PC-3 (cell line): ENCODE data around the gene GFY. TPM values are rescaled to one million over a fixed set of nuclear protein-coding genes. Genes with fewer than 3 reads are reported as not detected.

Experiments used
- ATAC-seq: fragments of 200-7000 bp; cut with Tn5 transposase; 2 replicates; pipeline ENCODE4 v1.9.1; 2020; ENCODE audit warnings: mild to moderate bottlenecking, moderate library complexity
- BruUV-seq: library from RNA; stranded (reverse); fragments of 400-500 nt; replicated peaks from 2 replicates; lab custom pipeline; 2021; lab: Mats Ljungman, UMichigan
- CTCF ChIA-PET: fragments of 300-600 bp; sonication (Branson Sonifier 250); formaldehyde crosslinking; loops from one replicate; lab custom pipeline; 2022; ENCODE audit warnings: antibody characterized with exemption; lab: Charles Lee
- POLR2A ChIA-PET: fragments of 300-600 bp; sonication (Branson Sonifier 250); formaldehyde crosslinking; loops from one replicate; lab custom pipeline; 2022; ENCODE audit warnings: antibody characterized with exemption; ENCODE audit not compliant: unreplicated experiment; lab: Charles Lee
- DNase-seq: peaks from one replicate; pipeline ENCODE4 v3.0.0-alpha.2; 2015
- H2AFZ ChIP-seq: fragments of 300-600 bp; sonication (generic); 2 replicates; pipeline ENCODE4 v1.6.0; 2016; ENCODE audit warnings: antibody characterized with exemption, low read length
- H3F3A ChIP-seq: fragments of 300-600 bp; sonication (generic); one replicate; pipeline ENCODE4 v1.6.0; 2017; ENCODE audit warnings: antibody characterized with exemption, low read length, control low read depth, mild to moderate bottlenecking; ENCODE audit not compliant: unreplicated experiment
- H3K27ac ChIP-seq: fragments of 300-600 bp; sonication (generic); 2 replicates; pipeline ENCODE4 v1.5.1; 2016; ENCODE audit warnings: mild to moderate bottlenecking, low read length
- H3K27me3 ChIP-seq: fragments of 300-600 bp; sonication (generic); 2 replicates; pipeline ENCODE4 v1.6.1; 2016; ENCODE audit warnings: low read length, mixed read lengths
- H3K36me3 ChIP-seq: fragments of 300-600 bp; sonication (generic); 2 replicates; pipeline ENCODE4 v1.6.1; 2016; ENCODE audit warnings: low read depth, mixed run types, low read length, mixed read lengths
- H3K4me1 ChIP-seq: fragments of 300-600 bp; sonication (generic); 2 replicates; pipeline ENCODE4 v1.5.1; 2016; ENCODE audit warnings: low read length; ENCODE audit not compliant: insufficient read depth
- H3K4me2 ChIP-seq: fragments of 300-600 bp; sonication (generic); 2 replicates; pipeline ENCODE4 v1.6.0; 2016; ENCODE audit warnings: low read length
- H3K4me3 ChIP-seq: fragments of 300-600 bp; sonication (generic); 2 replicates; pipeline ENCODE4 v1.5.1; 2016; ENCODE audit warnings: mild to moderate bottlenecking, low read length, mixed read lengths
- H3K79me2 ChIP-seq: fragments of 300-600 bp; sonication (generic); 2 replicates; pipeline ENCODE4 v1.6.1; 2017; ENCODE audit warnings: low read length, mixed read lengths
- H3K9ac ChIP-seq: fragments of 300-600 bp; sonication (generic); 2 replicates; pipeline ENCODE4 v1.6.0; 2016; ENCODE audit warnings: mild to moderate bottlenecking, low read length
- H3K9me2 ChIP-seq: fragments of 300-600 bp; sonication (generic); replicated peaks from 2 replicates; pipeline ENCODE4 v1.6.1; 2016; ENCODE audit warnings: mixed run types, low read length, mixed read lengths
- H3K9me3 ChIP-seq: fragments of 300-600 bp; sonication (generic); 2 replicates; pipeline ENCODE4 v1.6.1; 2016; ENCODE audit warnings: low read length, mixed read lengths
- H4K20me1 ChIP-seq: fragments of 300-600 bp; sonication (generic); 2 replicates; pipeline ENCODE4 v1.6.1; 2016; ENCODE audit warnings: low read length, mixed read lengths
- CTCF ChIP-seq: fragments of 300-600 bp; sonication (generic); conservative IDR thresholded peaks from 2 replicates; pipeline ENCODE4 v1.5.1; 2017; ENCODE audit warnings: antibody characterized with exemption, low read depth, mild to moderate bottlenecking, low read length
- EZH2 ChIP-seq: fragments of 300-600 bp; sonication (generic); IDR thresholded peaks from one replicate; pipeline ENCODE4 v1.6.1; 2017; ENCODE audit warnings: antibody characterized with exemption, mild to moderate bottlenecking, low read length; ENCODE audit not compliant: unreplicated experiment
- EZH2phosphoT487 ChIP-seq: fragments of 300-600 bp; sonication (generic); IDR thresholded peaks from 2 replicates; pipeline ENCODE4 v1.6.1; 2018; ENCODE audit warnings: mild to moderate bottlenecking, antibody characterized with exemption, low read length, borderline replicate concordance
- intact Hi-C: fragments of 100-400 bp; cut with micrococcal nuclease; formaldehyde crosslinking; loops from 2 replicates; pipeline ENCODE4 v1.9.0; 2023
- total RNA-seq: library from RNA; depleted of rRNA; stranded (reverse); fragments of >200 nt; gene quantifications from 2 replicates; pipeline ENCODE4 v1.2.3, GENCODE V29; 2014

GFY gene
- total RNA-seq, 1 experiment from 2014 or later, result not detected

DNA sequence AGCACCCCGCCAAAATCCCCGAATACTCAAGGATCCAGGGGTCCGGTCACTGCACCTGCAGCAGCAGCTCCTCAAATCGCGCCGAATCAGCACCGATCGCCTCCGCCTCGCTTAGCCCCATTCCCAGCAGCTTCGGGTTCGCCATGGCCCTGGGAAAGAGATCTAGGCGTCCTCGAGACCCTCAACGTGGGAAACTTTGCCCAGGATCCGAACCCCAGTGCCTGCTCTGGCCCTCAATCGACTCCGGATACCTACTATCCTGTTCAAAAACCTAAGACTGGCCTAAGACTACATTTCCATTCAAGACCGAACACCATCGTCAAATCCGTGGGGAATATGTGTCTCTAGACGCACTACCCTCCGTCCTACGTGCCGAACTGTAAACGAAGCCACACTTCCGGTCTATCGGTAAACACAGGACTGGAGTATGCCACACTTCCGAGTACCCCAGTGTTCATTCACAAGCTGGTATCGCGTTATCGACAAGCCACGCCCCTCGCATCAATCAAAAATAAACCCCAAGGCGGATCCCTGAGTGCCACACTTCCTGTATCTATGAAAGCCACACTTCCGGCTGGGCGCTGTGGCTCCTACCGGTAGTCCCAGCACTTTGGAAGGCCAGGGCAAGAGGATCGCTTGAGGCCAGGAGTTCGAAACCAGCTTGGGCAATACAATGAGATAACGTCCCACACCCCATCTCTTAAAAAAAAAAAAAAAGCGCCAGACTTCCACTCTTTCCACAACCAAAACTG lies 26.4 kb downstream of the GFY start, which contains the start of gene PIH1D1:
Gene PIH1D1 (minus strand): TSS at position 385 of the 752 bp plus-strand sequence. CDS start 240 bp downstream, at position 145.
- POLR2A ChIA-PET, result interaction anchor here (0.5 to 0.6 kb wide), 4 partner anchors 33 to 337 kb away, joined by 3 to 14 read pairs (median 12); partner anchors contain the start of gene TEAD2
- CTCF ChIA-PET, result interaction anchor here (0.6 kb wide), 2 partner anchors 90 to 95 kb away, joined by 4 to 8 read pairs; partner anchors contain the start of gene TEAD2
- no peaks in the 10 kb centered on the region for H4K20me1 ChIP-seq
- H3K27ac ChIP-seq, result peak within 1 kb of the TSS; percentile 11; the same call in 1 of the 2 replicates
- peaks cover 8% of the 10 kb centered on the region; the same call in 1 of the 2 replicates for H3K4me1 ChIP-seq
- H3K9me3 ChIP-seq, result no peaks in the 10 kb centered on the region
- H3K4me2 ChIP-seq, result peak within 1 kb of the TSS; percentile 88
- no peaks in the 10 kb centered on the region for H3K27me3 ChIP-seq
- H2AFZ ChIP-seq, result peak within 1 kb of the TSS; percentile 78
- BruUV-seq, result TSS peak; percentile 96
- TF ChIP-seq EZH2phosphoT487 (no peak), EZH2 (no peak), CTCF (no peak)
- H3K36me3 ChIP-seq, result peaks cover 3% of the 10 kb centered on the region; the same call in 1 of the 2 replicates
- DNase-seq (peak; percentile 100), ATAC-seq (peak; percentile 97)
- peak within 1 kb of the TSS; percentile 80 for H3K4me3 ChIP-seq
- no peaks in the 10 kb centered on the region for H3F3A ChIP-seq
- intact Hi-C loops, result loop anchor here (1.0 kb wide), 2 partner anchors 8 to 36 kb away; partner anchors contain the start of gene RPL13A
- H3K79me2 ChIP-seq, result peaks cover 18% of the 10 kb centered on the region
- H3K9ac ChIP-seq, result peak within 1 kb of the TSS; percentile 86
- H3K9me2 ChIP-seq, result no peaks in the 10 kb centered on the region

DNA sequence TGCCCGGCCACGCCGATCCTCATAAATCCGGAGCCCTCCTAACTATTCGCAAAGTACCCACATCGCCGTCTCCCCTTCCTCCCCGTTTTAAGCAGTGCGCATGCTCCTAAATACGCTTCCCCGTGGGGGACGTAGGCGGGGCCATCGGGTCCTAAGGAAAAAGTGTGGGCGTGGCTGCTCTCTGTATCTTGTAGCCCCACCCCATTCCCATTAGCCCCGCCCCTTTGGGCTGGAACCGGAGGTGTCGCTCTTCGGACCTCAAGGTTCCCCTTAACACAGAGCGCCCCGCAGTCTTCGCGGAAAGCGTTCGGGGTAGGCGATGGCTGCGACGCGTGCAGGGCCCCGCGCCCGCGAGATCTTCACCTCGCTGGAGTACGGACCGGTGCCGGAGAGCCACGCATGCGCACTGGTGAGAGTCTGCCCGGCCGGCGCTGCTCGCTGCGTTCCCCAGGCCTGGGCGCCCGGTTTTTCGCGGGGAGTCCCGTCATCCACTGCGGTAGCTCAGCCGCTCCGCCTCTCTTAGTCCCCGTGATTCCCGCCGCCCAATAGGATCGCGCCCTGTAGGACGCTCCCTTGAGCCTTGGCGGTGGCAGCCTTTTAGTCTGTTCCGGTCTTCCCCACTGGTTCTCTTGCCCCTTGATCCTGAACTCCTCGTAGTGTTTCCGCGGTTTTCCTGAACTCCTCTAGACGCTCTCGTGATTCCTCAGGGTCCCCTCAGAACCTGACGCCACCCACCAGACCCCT lies 28.0 kb downstream of the GFY start, which contains the start of gene ALDH16A1:
Gene ALDH16A1 (plus strand): TSS at position 213 of the 744 bp plus-strand sequence. CDS start 107 bp downstream, at position 320.
- intact Hi-C loops, result no loop called here
- Histone ChIP-seq H2AFZ (peak within 1 kb of the TSS; percentile 55), H3K4me1 (peaks cover 8% of the 10 kb centered on the region; the same call in 1 of the 2 replicates), H3K27ac (no peak within 1 kb of the TSS), H3K27me3 (no peaks in the 10 kb centered on the region), H3K9ac (no peak within 1 kb of the TSS), H3K4me2 (no peak within 1 kb of the TSS), H3K9me3 (no peaks in the 10 kb centered on the region), H3K79me2 (peaks cover 18% of the 10 kb centered on the region), H3K4me3 (no peak within 1 kb of the TSS), H3F3A (no peaks in the 10 kb centered on the region), H3K36me3 (peaks cover 3% of the 10 kb centered on the region; the same call in 1 of the 2 replicates), H4K20me1 (no peaks in the 10 kb centered on the region), H3K9me2 (no peaks in the 10 kb centered on the region)
- POLR2A ChIA-PET, result no interaction called here
- ATAC-seq (no peak), DNase-seq (no peak)
- CTCF ChIA-PET, result no interaction called here
- no TSS peak for BruUV-seq
- TF ChIP-seq EZH2phosphoT487, result no peak
- no peak for TF ChIP-seq CTCF
- no peak for TF ChIP-seq EZH2
